Glutamatergic neuron (in vitro differentiated cells): Measurements from ENCODE around the gene PKN2. TPM values are rescaled to one million over a fixed set of nuclear protein-coding genes. Genes with fewer than 3 reads are reported as not detected.
A peak's percentile ranks its signal among the peaks of the same experiment; 100 is the strongest.

ENCODE experiments used
- DNase-seq: peaks from one replicate; pipeline ENCODE4 v3.0.0; 2022
- H3K27ac Mint-ChIP-seq: one replicate; pipeline ENCODE4 v1.8.0; 2020; ENCODE audit warnings: mild to moderate bottlenecking, mixed read lengths, inconsistent platforms; ENCODE audit not compliant: unreplicated experiment
- H3K27me3 Mint-ChIP-seq: one replicate; pipeline ENCODE4 v1.8.0; 2020; ENCODE audit warnings: mild to moderate bottlenecking, moderate library complexity, mixed read lengths, inconsistent platforms; ENCODE audit not compliant: unreplicated experiment
- H3K36me3 Mint-ChIP-seq: one replicate; pipeline ENCODE4 v1.8.0; 2020; ENCODE audit warnings: mild to moderate bottlenecking, mixed read lengths, inconsistent platforms; ENCODE audit not compliant: unreplicated experiment
- H3K4me1 Mint-ChIP-seq: one replicate; pipeline ENCODE4 v1.8.0; 2020; ENCODE audit warnings: mild to moderate bottlenecking, low read depth, mixed read lengths, inconsistent platforms; ENCODE audit not compliant: unreplicated experiment
- H3K4me3 Mint-ChIP-seq: one replicate; pipeline ENCODE4 v1.8.0; 2020; ENCODE audit warnings: mild to moderate bottlenecking, mixed read lengths, inconsistent platforms; ENCODE audit not compliant: unreplicated experiment
- H3K9me3 Mint-ChIP-seq: one replicate; pipeline ENCODE4 v1.8.0; 2020; ENCODE audit warnings: mild to moderate bottlenecking, moderate library complexity, mixed read lengths, inconsistent platforms; ENCODE audit not compliant: unreplicated experiment
- total RNA-seq: library from RNA; stranded (reverse); fragmentation: NEBNext Ultra II Directional; extraction: Animal tissue kit (Norgen Biotek cat#: 25700); gene quantifications from one replicate; pipeline ENCODE4 v1.2.1, GENCODE V29; 2021; ENCODE audit not compliant: unreplicated experiment
- TF ChIP-seq, protein P1 (sequence below): fragments of 200-600 bp; sonication (generic); IDR thresholded peaks from one replicate; pipeline ENCODE4 v1.5.0; 2021; ENCODE audit not compliant: partially characterized antibody, unreplicated experiment

Gene PKN2
- total RNA-seq, 1 donor from 2014 or later = 39.1 TPM

DNA sequence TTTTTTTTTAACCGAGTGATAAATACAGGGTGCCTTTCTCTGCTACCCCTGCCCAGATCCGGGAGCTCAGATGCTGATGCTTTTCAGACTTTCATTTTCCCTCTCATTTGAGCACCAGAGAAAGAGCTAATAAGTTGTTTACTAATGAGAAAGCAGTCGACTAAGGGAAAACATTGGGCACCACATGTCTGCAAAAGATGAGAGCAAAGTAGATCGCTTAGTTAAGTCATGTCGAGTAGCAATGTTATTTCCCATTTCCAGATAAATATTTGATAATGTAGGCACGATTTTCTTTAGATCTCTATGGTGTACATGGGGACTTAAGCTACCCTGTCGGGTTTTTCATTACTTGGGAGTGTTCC, 1.2 kb downstream of the PKN2 start:
- Mint-ChIP-seq H3K9me3 (peaks cover 6% of the 10 kb centered on the region), H3K4me3 (peak overlapping the region; percentile 99), H3K36me3 (no peaks in the 10 kb centered on the region), H3K4me1 (no peaks in the 10 kb centered on the region), H3K27me3 (peaks cover 4% of the 10 kb centered on the region), H3K27ac (peak overlapping the region; percentile 93)
- DNase-seq = no peak
- TF ChIP-seq, protein P1, sequence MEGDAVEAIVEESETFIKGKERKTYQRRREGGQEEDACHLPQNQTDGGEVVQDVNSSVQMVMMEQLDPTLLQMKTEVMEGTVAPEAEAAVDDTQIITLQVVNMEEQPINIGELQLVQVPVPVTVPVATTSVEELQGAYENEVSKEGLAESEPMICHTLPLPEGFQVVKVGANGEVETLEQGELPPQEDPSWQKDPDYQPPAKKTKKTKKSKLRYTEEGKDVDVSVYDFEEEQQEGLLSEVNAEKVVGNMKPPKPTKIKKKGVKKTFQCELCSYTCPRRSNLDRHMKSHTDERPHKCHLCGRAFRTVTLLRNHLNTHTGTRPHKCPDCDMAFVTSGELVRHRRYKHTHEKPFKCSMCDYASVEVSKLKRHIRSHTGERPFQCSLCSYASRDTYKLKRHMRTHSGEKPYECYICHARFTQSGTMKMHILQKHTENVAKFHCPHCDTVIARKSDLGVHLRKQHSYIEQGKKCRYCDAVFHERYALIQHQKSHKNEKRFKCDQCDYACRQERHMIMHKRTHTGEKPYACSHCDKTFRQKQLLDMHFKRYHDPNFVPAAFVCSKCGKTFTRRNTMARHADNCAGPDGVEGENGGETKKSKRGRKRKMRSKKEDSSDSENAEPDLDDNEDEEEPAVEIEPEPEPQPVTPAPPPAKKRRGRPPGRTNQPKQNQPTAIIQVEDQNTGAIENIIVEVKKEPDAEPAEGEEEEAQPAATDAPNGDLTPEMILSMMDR = no peak

DNA sequence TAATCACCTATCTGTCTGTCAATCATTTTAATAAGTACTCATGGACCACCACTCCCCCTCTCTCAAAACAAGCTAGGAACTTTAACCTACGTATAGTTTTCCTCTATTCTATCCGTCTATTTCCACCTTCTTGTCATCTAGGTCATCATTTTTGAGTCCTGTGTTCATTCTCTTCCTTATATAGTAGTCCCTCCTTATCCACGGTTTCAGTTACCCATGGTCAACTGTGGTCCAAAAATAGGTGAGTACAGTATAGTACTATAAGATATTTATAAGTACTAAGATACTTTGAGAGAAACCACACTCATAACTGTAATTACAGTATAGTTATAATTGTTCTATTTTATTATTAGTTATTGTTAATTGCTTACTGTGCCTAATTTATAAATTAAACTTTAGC, 7.5 kb downstream of the PKN2 start:
- H3K4me3 Mint-ChIP-seq = no peak overlapping the region
- TF ChIP-seq, protein P1 = no peak
- no peaks in the 10 kb centered on the region for H3K36me3 Mint-ChIP-seq

DNA sequence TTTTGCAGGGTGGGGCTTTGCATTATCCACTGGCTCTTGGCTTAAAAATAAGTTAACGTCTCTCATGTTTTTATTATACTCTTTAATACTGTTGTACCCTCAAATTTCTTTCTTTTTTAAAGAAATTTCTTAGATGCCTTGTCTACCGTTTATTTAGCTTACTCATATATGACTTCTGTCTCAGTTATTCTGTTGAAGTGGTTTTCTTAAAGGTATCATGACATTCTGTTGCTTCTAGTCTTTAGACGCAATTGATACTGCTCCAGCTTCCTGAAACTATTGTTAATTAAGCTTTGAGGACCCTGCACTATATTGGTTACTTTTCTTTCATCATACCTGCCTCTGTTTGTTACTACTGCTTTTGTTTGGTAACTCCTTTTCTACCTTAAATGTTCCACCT, 11.7 kb downstream of the PKN2 start:
- Mint-ChIP-seq H3K27ac (no peak overlapping the region), H3K4me1 (peaks cover 11% of the 10 kb centered on the region), H3K27me3 (peaks cover 2% of the 10 kb centered on the region), H3K9me3 (no peaks in the 10 kb centered on the region), H3K36me3 (no peaks in the 10 kb centered on the region), H3K4me3 (no peak overlapping the region)
- DNase-seq = no peak
- TF ChIP-seq, protein P1 = no peak

More for the DNA sequence above, 7.5 kb downstream of the PKN2 start:
- Mint-ChIP-seq H3K4me1 (peaks cover 2% of the 10 kb centered on the region), H3K9me3 (no peaks in the 10 kb centered on the region), H3K27me3 (peaks cover 2% of the 10 kb centered on the region), H3K27ac (no peak overlapping the region)
- DNase-seq = no peak

DNA sequence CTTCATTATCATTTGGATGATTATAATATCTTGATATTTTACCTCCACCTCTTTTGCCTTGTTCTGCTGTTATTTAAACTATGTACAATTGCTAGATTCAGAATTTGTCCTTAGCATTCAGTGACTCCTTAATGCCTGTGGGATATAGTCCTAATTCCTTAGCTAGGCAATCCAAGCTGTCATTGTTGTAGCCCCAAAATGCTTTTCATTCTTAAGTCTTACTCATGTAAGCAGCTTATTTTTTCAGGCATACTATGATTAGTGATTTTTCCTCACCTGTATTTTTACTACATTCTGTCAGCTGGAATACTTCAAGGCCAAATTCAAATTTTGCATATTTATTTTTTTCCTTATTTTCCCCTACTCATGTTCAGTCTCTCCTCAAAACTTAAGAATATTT, 13.4 kb downstream of the PKN2 start:
- Mint-ChIP-seq H3K4me1 (peaks cover 11% of the 10 kb centered on the region), H3K27ac (no peak overlapping the region), H3K36me3 (no peaks in the 10 kb centered on the region), H3K4me3 (no peak overlapping the region), H3K9me3 (no peaks in the 10 kb centered on the region), H3K27me3 (peaks cover under 1% of the 10 kb centered on the region)
- TF ChIP-seq, protein P1 = no peak
- no peak for DNase-seq

DNA sequence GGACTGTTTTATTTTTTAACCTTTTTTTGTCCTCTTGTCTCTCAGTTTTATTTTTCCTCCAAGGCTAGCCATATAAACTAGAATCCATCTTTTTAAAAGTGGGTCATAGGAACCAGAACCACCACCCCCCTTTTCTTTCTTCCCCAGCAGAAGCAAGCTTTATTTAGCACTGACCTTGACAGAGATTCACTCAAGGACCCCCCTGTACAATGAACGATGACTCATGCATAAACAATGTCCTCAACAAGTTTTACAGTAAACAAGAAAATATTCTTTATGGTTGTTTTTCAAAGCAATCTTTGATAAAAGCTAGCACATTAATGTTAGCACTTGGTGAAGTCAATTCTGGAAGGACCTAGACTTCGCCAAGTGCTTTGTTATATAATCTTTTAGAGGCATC, 14.1 kb downstream of the PKN2 start:
- Mint-ChIP-seq H3K4me3 (no peak overlapping the region), H3K9me3 (no peaks in the 10 kb centered on the region)

More for the DNA sequence above, 14.1 kb downstream of the PKN2 start:
- Mint-ChIP-seq H3K36me3 (no peaks in the 10 kb centered on the region), H3K27me3 (no peaks in the 10 kb centered on the region), H3K4me1 (peaks cover 11% of the 10 kb centered on the region), H3K27ac (no peak overlapping the region)
- TF ChIP-seq, protein P1 = no peak
- DNase-seq = no peak
